ENCODE results near the gene BLTP1. TPM values are rescaled to one million over a fixed set of nuclear protein-coding genes. Genes with fewer than 3 reads are reported as not detected.

BLTP1 gene
- total RNA-seq, 1 donor from 2014 or later: 39.6 TPM

DNA sequence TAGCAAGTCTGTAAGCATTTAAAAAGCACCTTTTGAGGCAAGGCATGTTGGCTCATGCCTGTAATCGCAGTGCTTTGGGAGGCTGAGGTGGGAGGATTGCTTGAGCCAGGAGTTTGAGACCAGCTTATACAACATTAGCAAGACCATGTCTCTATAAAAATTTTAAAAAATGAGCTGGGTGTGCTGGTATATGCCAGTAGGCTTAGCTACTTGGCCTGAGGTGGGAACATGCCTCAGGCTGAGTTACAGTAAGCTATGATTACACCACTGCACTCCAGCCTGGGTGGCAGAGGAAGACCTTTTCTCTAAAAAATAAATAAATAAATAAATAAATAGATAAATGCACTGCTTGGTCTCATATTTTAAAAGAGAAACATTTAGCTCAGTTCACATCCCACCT, 26.8 kb downstream of the BLTP1 start:
- no peak for DNase-seq (ENCODE audit: low spot score)
- Mint-ChIP-seq H3K36me3 (ENCODE audit: low read depth) (peaks cover 23% of the 10 kb centered on the region), H3K4me3 (ENCODE audit: unreplicated experiment) (no peak overlapping the region), H3K27ac (ENCODE audit: unreplicated experiment) (no peak overlapping the region), H3K4me1 (ENCODE audit: low read depth) (no peaks in the 10 kb centered on the region), H3K27me3 (ENCODE audit: low read depth) (no peaks in the 10 kb centered on the region), H3K9me3 (ENCODE audit: low read depth) (no peaks in the 10 kb centered on the region)
- TF ChIP-seq, protein P1, sequence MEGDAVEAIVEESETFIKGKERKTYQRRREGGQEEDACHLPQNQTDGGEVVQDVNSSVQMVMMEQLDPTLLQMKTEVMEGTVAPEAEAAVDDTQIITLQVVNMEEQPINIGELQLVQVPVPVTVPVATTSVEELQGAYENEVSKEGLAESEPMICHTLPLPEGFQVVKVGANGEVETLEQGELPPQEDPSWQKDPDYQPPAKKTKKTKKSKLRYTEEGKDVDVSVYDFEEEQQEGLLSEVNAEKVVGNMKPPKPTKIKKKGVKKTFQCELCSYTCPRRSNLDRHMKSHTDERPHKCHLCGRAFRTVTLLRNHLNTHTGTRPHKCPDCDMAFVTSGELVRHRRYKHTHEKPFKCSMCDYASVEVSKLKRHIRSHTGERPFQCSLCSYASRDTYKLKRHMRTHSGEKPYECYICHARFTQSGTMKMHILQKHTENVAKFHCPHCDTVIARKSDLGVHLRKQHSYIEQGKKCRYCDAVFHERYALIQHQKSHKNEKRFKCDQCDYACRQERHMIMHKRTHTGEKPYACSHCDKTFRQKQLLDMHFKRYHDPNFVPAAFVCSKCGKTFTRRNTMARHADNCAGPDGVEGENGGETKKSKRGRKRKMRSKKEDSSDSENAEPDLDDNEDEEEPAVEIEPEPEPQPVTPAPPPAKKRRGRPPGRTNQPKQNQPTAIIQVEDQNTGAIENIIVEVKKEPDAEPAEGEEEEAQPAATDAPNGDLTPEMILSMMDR (IDR thresholded peaks at IDR 0.05): no peak

DNA sequence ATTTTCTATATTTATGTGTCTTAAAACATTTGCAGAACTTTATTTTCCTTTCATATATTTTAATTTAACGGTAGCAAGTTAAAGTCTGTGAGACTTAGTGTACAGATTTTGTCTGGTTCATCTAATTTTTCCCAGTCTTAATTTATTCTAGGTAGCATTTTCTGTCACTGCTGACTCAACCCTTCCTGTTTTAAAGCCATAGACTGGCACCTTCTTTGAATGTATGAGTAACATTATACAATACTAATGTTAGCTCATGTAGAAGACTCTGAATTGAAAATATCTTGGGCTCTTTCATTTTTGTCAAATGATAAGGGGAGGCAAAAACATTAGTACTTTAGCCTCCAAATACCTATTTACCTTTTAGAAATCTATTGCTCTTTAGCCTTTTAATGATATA, 43.6 kb downstream of the BLTP1 start:
- TF ChIP-seq, protein P1 (IDR thresholded peaks at IDR 0.05): no peak
- peaks cover 7% of the 10 kb centered on the region for H3K36me3 Mint-ChIP-seq (ENCODE audit: low read depth)
- DNase-seq (ENCODE audit: low spot score): no peak
- H3K4me1 Mint-ChIP-seq (ENCODE audit: low read depth): no peaks in the 10 kb centered on the region
- no peaks in the 10 kb centered on the region for H3K9me3 Mint-ChIP-seq (ENCODE audit: low read depth)
- H3K27me3 Mint-ChIP-seq (ENCODE audit: low read depth): no peaks in the 10 kb centered on the region
- no peak overlapping the region for H3K4me3 Mint-ChIP-seq (ENCODE audit: unreplicated experiment)
- H3K27ac Mint-ChIP-seq (ENCODE audit: unreplicated experiment): no peak overlapping the region

Other genes with a start within 250 kb of the BLTP1 start
- 0.20 to 0.39 TPM in 2 of 3 replicates, not detected in the other for gene TRPC3, start 200.3 kb upstream of the BLTP1 start, total RNA-seq
- not detected in 3 replicates for gene ADAD1, start 226.7 kb downstream of the BLTP1 start, total RNA-seq